ENCODE measurements around the gene DIP2B.

DNA sequence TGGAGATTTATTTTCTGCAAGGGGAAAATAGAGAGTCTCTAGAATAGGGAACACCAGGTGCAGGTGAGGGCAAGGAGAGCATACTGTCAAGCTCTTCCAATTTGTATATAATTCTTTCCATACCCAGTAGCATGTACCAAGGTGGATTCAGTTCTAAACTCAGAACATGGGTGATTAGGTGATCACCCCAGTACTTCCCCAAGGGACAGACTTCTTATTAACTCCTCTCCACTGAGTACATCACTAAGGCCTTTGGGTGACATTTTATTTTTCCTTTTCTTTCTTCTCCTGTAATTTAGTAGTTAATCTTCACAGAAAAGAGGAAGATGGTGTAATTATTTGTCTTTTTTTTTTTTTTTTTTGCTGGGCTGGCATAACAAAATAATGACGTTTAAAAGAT lies 54.2 kb downstream of the DIP2B start:
- TF ChIP-seq, protein P1, sequence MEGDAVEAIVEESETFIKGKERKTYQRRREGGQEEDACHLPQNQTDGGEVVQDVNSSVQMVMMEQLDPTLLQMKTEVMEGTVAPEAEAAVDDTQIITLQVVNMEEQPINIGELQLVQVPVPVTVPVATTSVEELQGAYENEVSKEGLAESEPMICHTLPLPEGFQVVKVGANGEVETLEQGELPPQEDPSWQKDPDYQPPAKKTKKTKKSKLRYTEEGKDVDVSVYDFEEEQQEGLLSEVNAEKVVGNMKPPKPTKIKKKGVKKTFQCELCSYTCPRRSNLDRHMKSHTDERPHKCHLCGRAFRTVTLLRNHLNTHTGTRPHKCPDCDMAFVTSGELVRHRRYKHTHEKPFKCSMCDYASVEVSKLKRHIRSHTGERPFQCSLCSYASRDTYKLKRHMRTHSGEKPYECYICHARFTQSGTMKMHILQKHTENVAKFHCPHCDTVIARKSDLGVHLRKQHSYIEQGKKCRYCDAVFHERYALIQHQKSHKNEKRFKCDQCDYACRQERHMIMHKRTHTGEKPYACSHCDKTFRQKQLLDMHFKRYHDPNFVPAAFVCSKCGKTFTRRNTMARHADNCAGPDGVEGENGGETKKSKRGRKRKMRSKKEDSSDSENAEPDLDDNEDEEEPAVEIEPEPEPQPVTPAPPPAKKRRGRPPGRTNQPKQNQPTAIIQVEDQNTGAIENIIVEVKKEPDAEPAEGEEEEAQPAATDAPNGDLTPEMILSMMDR (IDR thresholded peaks at IDR 0.05; ENCODE audit: poor library complexity, severe bottlenecking), result no peak
- TF ChIP-seq TAF1 (IDR thresholded peaks at IDR 0.05; ENCODE audit: low read depth), result no peak
- no peak for TF ChIP-seq EZH2 (IDR thresholded peaks at IDR 0.05; ENCODE audit: borderline replicate concordance, insufficient read depth, low read length, poor library complexity, severe bottlenecking)
- TF ChIP-seq EP300 (conservative IDR thresholded peaks at IDR 0.05; ENCODE audit: poor library complexity, severe bottlenecking), result no peak
- TF ChIP-seq RAD21 (conservative IDR thresholded peaks at IDR 0.05), result no peak
- TF ChIP-seq, protein P2, sequence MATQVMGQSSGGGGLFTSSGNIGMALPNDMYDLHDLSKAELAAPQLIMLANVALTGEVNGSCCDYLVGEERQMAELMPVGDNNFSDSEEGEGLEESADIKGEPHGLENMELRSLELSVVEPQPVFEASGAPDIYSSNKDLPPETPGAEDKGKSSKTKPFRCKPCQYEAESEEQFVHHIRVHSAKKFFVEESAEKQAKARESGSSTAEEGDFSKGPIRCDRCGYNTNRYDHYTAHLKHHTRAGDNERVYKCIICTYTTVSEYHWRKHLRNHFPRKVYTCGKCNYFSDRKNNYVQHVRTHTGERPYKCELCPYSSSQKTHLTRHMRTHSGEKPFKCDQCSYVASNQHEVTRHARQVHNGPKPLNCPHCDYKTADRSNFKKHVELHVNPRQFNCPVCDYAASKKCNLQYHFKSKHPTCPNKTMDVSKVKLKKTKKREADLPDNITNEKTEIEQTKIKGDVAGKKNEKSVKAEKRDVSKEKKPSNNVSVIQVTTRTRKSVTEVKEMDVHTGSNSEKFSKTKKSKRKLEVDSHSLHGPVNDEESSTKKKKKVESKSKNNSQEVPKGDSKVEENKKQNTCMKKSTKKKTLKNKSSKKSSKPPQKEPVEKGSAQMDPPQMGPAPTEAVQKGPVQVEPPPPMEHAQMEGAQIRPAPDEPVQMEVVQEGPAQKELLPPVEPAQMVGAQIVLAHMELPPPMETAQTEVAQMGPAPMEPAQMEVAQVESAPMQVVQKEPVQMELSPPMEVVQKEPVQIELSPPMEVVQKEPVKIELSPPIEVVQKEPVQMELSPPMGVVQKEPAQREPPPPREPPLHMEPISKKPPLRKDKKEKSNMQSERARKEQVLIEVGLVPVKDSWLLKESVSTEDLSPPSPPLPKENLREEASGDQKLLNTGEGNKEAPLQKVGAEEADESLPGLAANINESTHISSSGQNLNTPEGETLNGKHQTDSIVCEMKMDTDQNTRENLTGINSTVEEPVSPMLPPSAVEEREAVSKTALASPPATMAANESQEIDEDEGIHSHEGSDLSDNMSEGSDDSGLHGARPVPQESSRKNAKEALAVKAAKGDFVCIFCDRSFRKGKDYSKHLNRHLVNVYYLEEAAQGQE (IDR thresholded peaks at IDR 0.05; ENCODE audit: borderline replicate concordance), result no peak

All from neural cell (in vitro differentiated cells).